Stimulated activated naive B cell treated with anti-CD40 and anti-IgM and Interleukin-4, amounts not matched to agents 10 μg/mL and 1 μg/mL and 100 μg/mL, for 72 hours (primary cell): Measurements from ENCODE around the gene INAFM2.

Source experiments
- ATAC-seq, 2 donors: fragments of 150-1000 bp; cut with Tn5 transposase; replicated peaks; 2 replicates each; pipeline ENCODE4 v1.10.0; 2021; ENCODE audit warnings: moderate library complexity in 1 of 2
- DNase-seq: peaks from one replicate; pipeline ENCODE4 v3.0.0; 2021
- H3K27ac Mint-ChIP-seq: one replicate; pipeline ENCODE4 v1.8.0; 2022; ENCODE audit warnings: mild to moderate bottlenecking, mixed read lengths
- H3K27me3 Mint-ChIP-seq, 2 donors: one replicate each; pipeline ENCODE4 v1.8.0; 2022; ENCODE audit warnings: mixed read lengths in 2 of 2
- H3K36me3 Mint-ChIP-seq, 2 donors: one replicate each; pipeline ENCODE4 v1.8.0; 2022; ENCODE audit warnings: mixed read lengths in 2 of 2, mild to moderate bottlenecking in 1 of 2
- H3K4me1 Mint-ChIP-seq, 2 donors: one replicate each; pipeline ENCODE4 v1.8.0; 2022; ENCODE audit warnings: mixed read lengths in 2 of 2, mild to moderate bottlenecking in 1 of 2
- H3K4me3 Mint-ChIP-seq, 2 donors: one replicate each; pipeline ENCODE4 v1.8.0; 2022; ENCODE audit warnings: mild to moderate bottlenecking in 2 of 2, mixed read lengths in 2 of 2, moderate library complexity in 1 of 2
- H3K9me3 Mint-ChIP-seq, 2 donors: one replicate each; pipeline ENCODE4 v1.8.0; 2022; ENCODE audit warnings: mixed read lengths in 2 of 2, mild to moderate bottlenecking in 1 of 2

INAFM2 gene

DNA sequence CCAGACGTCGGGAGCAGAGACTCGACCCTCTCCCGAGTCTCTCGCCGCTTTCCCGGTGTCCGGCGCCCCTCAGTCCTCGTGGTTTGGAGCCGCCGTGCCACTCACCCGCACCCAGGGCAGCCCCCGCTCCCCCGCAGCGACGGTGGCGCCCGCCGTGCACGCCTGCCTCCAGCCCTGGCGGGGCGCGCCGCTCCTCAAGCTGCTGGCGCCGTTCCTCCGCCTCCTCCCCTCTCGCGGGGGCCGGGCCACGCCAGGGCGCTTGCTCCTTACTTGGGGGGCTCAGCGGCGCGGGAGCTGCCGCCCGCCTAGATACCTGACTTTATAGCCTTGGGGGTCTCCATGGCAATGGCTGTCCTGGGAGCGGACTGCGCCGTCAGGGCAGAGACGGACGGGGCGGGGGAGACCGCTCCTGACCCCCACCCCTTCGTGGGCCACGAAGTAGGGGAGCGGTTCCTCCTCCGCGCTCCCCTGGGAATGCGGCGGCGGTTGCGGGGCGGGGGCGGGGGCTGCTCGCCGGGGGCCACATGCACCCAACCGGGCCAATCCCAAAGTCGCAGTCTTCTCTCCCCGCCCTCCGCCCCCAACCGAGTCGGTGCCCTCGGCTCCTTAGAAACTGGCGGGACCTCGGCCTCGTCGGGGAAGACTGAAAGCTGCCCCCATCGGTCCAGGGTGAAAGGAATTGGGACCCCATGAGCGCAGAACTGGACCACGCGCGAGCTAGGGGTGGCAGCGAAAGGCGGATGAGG, 40.5 kb upstream of the INAFM2 start, which contains the start of gene ANKRD63:
TSS of gene ANKRD63 (minus strand) at position 196 of the 746 bp plus-strand sequence. CDS start 478 bp downstream, outside the sequence.
- peaks cover 2 to 5% of the 10 kb centered on the region in 2 donors for H3K36me3 Mint-ChIP-seq
- peak within 1 kb of the TSS; percentile 81 for H3K27ac Mint-ChIP-seq
- peaks cover 21 to 33% of the 10 kb centered on the region in 2 donors for H3K27me3 Mint-ChIP-seq
- DNase-seq (peak; percentile 29), ATAC-seq (peak; percentile 62 to 67)
- H3K4me1 Mint-ChIP-seq: peaks cover 14 to 31% of the 10 kb centered on the region in 2 donors
- no peaks in the 10 kb centered on the region for H3K9me3 Mint-ChIP-seq
- H3K4me3 Mint-ChIP-seq: peak within 1 kb of the TSS; percentile 79 to 83

DNA sequence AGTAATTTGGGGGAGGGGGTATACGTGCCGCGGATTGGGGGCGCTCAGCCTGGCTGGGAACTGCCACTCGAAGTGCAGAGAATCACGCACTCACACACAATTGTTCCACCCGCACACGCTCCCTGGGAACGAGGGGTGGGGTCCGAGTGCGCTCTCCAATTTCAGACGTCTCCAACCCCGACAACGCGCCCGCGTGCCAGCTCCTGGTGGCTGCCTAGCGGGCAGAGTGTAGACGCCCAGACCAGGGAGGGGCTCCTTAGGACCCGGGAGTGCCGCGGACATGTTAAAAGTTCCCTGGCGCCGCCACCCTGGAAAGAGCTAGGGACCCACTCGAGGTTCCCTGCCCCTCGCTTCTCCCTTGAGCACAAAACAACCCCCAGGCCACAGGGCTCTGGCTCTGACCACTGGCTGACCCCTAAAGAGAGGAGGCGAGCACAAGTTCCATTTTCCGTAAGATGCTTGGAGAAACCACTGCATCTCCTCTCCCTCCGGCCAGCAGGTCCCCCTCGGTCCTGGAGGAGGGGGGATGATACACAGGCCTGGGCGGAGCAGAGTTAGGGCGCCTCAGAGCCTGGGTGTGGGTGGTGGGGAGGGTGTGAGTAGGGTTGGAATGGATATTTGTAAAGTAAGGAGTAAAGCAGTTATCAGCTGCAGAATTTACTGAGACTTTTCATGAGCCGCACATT, 39.7 kb upstream of the INAFM2 start:
- Mint-ChIP-seq H3K9me3 (no peaks in the 10 kb centered on the region), H3K36me3 (peaks cover 4 to 11% of the 10 kb centered on the region in 2 donors), H3K4me1 (peaks cover 13 to 31% of the 10 kb centered on the region in 2 donors), H3K27me3 (peaks cover 14 to 26% of the 10 kb centered on the region in 2 donors), H3K4me3 (peak overlapping the region in 1 of 2 donors; percentile 83), H3K27ac (no peak overlapping the region)
- DNase-seq (no peak), ATAC-seq (no peak)

DNA sequence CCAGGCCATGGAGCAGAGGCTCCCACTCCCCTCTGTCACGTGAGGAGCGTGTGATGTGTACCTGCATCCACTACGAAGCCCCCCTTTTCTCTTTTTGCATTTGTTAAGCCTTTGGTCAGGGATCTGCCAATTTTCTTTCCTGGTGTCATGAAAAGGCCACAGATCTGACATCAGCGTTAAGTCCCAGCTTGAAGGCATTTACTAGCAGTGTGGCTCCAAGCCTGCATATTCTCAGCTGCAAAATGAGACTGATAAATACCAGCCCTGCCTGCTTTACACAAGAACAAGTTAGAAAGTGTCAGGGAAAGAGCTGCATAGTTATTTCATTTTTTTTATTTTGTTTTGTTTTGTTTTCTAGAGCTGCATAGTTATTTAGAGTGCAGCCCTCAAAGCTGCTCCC, 38.3 kb upstream of the INAFM2 start:
- no peak for ATAC-seq
- peaks cover 8 to 23% of the 10 kb centered on the region in 2 donors for H3K36me3 Mint-ChIP-seq
- H3K27me3 Mint-ChIP-seq: peaks cover 11 to 14% of the 10 kb centered on the region in 2 donors
- H3K4me1 Mint-ChIP-seq: peaks cover 13 to 31% of the 10 kb centered on the region in 2 donors
- H3K9me3 Mint-ChIP-seq: no peaks in the 10 kb centered on the region
- H3K27ac Mint-ChIP-seq: no peak overlapping the region
- no peak for DNase-seq
- H3K4me3 Mint-ChIP-seq: no peak overlapping the region

DNA sequence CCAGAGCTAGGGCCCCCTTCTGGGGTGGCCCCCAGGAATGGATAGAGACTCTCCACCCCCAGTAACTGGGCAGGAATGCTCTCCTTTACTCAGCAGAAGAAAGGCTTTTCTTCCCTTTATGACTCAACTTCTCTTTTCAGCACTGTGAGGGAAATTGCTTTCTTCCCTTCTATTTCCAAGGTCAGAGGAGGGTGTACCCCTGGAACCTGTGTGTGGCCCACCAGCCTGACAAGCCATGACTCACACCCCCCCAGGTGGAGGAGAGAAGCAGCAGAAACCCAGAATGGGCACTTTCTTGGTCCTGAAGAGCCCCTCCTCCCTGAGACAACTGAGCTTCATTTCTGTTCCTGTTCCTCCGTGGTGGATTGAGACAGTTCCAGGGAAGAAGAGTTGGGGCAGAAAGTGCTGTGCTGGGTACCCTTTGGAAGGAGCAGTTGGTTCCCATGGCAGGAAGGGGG, 37.9 kb upstream of the INAFM2 start:
- H3K4me3 Mint-ChIP-seq: no peak overlapping the region
- H3K4me1 Mint-ChIP-seq: peaks cover 13 to 31% of the 10 kb centered on the region in 2 donors
- ATAC-seq: peak in 1 of 2 donors; percentile 8
- H3K27ac Mint-ChIP-seq: no peak overlapping the region
- no peaks in the 10 kb centered on the region for H3K9me3 Mint-ChIP-seq
- DNase-seq: no peak
- peaks cover 8 to 25% of the 10 kb centered on the region in 2 donors for H3K36me3 Mint-ChIP-seq
- H3K27me3 Mint-ChIP-seq: peaks cover 6 to 9% of the 10 kb centered on the region in 2 donors

DNA sequence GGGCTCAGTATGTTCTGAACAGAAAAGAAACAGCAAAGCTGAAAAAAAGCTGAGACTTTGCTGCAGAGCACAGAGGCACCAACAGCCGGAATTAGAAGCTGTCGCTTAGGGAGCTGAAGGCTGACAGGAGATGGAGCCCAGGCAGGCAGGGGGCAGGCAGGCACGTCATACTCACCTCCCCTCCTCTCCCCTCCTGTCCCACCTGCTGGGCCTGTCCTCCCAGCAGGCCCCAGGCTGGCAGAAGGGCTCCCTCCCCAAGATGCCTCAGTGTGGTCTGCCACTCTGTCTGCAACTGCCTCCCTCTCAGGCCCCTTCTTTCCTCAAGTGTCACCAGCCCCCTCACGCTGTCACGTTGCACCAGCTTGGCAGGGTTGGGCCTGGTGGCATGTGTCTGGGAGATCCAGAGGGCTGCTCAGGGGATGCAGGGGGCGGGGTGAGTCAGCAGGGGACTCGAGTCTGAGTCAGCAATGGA, 37.4 kb upstream of the INAFM2 start:
- Mint-ChIP-seq H3K27me3 (peaks cover 2 to 4% of the 10 kb centered on the region in 2 donors), H3K4me3 (no peak overlapping the region), H3K9me3 (no peaks in the 10 kb centered on the region), H3K36me3 (peaks cover 8 to 26% of the 10 kb centered on the region in 2 donors), H3K27ac (peak overlapping the region; percentile 28), H3K4me1 (peaks cover 11 to 28% of the 10 kb centered on the region in 2 donors)
- ATAC-seq: no peak
- no peak for DNase-seq

DNA sequence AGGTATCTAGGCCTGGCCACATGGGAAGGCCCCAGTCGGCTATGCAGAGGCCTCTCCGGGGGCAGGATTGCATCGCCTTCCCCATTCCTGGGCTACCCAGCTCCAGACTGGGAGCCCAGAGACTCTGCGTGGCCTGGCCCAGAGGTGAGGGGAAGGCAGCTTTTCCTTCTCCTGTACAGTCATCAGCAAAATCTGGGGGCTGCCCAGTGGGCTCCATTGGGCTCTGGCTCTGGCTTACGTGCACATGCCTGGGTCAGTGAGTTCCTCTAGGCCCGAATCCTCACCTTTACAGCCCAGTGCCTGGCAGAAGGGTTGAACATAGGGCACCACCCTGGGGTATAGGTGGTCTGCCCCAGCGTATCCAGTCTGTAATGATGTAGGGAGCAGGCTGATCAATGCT, 36.7 kb upstream of the INAFM2 start:
- Mint-ChIP-seq H3K27me3 (no peaks in the 10 kb centered on the region), H3K4me3 (no peak overlapping the region), H3K9me3 (no peaks in the 10 kb centered on the region), H3K36me3 (peaks cover 8 to 26% of the 10 kb centered on the region in 2 donors), H3K27ac (no peak overlapping the region), H3K4me1 (peaks cover 11 to 25% of the 10 kb centered on the region in 2 donors)
- DNase-seq (no peak), ATAC-seq (no peak)

DNA sequence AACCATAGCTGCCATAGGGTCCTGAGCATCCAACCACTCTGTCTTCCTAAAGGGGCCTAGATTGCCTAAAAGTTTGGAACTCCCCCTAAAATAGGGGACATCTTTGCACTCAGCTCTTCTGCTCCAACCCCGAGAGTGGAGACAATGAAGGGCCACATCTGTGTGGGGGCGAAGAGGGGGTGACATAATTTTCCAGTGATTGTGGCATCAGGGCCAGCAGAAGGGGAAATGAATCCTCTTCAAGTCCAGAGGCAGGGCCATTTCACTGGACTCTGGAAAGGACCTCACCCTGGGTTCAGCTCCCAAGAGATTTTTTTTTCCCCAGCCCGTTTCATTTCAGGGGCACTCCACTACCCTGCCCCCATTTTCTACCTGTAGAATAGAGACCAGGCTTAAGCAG, 36.0 kb upstream of the INAFM2 start:
- H3K27me3 Mint-ChIP-seq: no peaks in the 10 kb centered on the region
- H3K4me1 Mint-ChIP-seq: peaks cover 11 to 25% of the 10 kb centered on the region in 2 donors
- ATAC-seq (no peak), DNase-seq (no peak)
- H3K4me3 Mint-ChIP-seq: no peak overlapping the region
- no peak overlapping the region for H3K27ac Mint-ChIP-seq
- H3K36me3 Mint-ChIP-seq: peaks cover 8 to 26% of the 10 kb centered on the region in 2 donors
- no peaks in the 10 kb centered on the region for H3K9me3 Mint-ChIP-seq

DNA sequence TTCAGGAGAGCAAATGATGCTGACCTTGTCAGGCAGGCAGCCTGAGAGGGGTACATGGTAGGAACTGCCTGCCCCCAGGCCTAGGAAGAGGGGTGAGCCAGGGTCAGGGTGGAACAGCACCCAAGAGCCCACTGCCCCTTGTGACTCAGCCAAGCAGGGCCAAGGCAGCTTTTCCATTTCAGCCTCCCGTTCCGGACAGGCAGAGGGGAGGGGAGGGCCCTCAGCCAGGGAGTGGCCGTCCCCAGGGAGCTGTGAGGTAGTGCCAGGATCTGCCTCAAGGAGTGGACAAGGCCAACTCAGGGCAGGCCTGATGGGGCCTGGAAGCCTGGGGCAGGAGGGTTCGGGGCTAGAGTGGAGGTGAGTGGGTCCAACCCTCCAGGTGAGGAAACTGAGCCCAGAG, 35.5 kb upstream of the INAFM2 start:
- DNase-seq (no peak), ATAC-seq (no peak)
- no peaks in the 10 kb centered on the region for H3K27me3 Mint-ChIP-seq
- peaks cover 11 to 21% of the 10 kb centered on the region in 2 donors for H3K4me1 Mint-ChIP-seq
- H3K27ac Mint-ChIP-seq: no peak overlapping the region
- H3K9me3 Mint-ChIP-seq: no peaks in the 10 kb centered on the region
- peaks cover 7 to 29% of the 10 kb centered on the region in 2 donors for H3K36me3 Mint-ChIP-seq
- H3K4me3 Mint-ChIP-seq: no peak overlapping the region

DNA sequence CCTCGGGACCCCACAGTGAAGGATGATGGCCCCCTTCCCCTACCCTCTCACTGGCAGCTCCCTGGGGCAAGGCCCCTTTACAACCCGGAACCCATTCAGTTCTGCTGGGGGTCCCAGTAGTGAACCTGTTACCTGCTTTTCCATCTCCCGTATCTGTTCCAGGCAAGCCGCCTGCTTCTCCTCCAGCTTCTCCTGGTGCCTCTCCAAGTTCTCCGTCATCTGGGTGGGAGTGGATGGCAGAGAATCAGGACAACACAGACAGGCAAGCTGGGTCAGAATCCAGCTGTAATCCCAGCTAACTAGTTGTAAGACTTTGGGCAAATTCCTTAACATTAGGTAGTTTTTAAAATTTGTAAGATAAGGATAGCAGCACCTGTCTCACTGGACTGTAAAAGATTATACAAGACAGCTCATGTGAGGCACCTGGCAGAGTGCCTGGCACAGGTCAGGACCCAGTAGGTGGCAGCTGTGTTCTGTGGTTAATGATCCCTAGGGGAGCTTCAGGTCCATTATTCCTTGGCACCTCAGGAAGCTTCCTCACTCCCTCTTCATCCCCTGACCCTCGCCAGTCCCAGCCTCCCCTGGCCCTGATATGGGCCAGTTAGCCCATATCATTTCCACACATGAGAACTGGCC, 34.2 kb upstream of the INAFM2 start:
- Mint-ChIP-seq H3K36me3 (peaks cover 11 to 37% of the 10 kb centered on the region in 2 donors), H3K9me3 (no peaks in the 10 kb centered on the region), H3K27me3 (no peaks in the 10 kb centered on the region), H3K4me1 (peaks cover 6 to 12% of the 10 kb centered on the region in 2 donors), H3K4me3 (no peak overlapping the region), H3K27ac (peak overlapping the region; percentile 7)
- DNase-seq (no peak), ATAC-seq (no peak)

DNA sequence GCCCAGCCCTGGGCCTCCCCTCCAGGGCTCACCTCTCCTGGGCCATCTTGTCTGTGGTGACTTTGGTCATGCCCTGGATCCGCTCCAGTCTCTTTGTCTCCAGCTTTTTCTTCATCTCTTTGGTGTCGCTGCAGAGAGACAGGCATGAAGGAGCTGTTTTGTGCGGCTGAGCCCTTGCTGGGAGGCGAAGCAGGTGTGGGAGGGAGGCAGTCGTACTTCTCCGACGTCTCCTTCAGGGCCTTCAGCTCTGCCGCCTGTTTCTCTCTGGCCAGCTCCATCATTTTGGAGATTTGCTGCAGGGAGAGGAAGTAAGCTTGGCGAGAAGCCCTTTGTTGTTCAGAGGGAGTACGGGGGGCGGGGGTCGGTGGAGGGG, 33.0 kb upstream of the INAFM2 start:
- H3K27me3 Mint-ChIP-seq: no peaks in the 10 kb centered on the region
- H3K36me3 Mint-ChIP-seq: peaks cover 14 to 43% of the 10 kb centered on the region in 2 donors
- no peak overlapping the region for H3K4me3 Mint-ChIP-seq
- ATAC-seq (no peak), DNase-seq (no peak)
- H3K9me3 Mint-ChIP-seq: no peaks in the 10 kb centered on the region
- no peak overlapping the region for H3K27ac Mint-ChIP-seq
- H3K4me1 Mint-ChIP-seq: peaks cover 5 to 6% of the 10 kb centered on the region in 2 donors

DNA sequence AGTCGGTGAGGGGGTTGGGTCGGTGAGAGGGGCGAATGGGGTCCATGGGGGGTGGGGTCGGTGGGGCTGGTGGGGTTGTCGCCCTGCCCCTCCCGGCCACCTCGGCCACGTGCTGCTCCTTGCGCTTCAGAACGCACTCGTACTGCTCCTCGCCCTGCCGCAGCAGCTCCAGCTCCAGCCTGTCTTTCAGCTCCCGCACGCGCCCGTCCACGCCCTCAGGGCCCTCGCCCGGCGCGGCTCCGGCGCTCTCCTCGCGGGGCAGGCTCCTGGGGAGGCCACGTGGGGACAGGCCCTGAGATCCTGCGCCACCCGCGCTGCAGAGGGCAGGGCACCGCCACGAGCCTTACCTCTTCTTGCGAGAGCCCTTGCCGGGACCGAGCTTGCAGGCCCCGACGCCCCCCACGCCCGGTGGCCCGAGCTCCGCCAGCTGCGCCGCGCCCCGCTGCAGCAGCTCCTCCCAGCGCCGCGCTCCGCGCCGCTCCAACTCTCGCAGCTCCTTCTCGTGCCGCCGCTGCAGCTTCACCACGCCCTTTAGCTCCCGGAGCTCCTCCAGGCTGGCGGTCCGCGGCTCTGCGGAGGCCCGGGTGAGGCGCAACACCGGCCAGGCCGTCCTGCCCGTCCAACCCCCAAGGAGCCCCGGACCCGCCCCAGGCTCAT, 32.4 kb upstream of the INAFM2 start:
- peaks cover 14 to 45% of the 10 kb centered on the region in 2 donors for H3K36me3 Mint-ChIP-seq
- no peaks in the 10 kb centered on the region for H3K9me3 Mint-ChIP-seq
- peaks cover 0 to 4% of the 10 kb centered on the region in 2 donors for H3K4me1 Mint-ChIP-seq
- no peaks in the 10 kb centered on the region for H3K27me3 Mint-ChIP-seq
- no peak overlapping the region for H3K4me3 Mint-ChIP-seq
- ATAC-seq (no peak), DNase-seq (no peak)
- no peak overlapping the region for H3K27ac Mint-ChIP-seq

DNA sequence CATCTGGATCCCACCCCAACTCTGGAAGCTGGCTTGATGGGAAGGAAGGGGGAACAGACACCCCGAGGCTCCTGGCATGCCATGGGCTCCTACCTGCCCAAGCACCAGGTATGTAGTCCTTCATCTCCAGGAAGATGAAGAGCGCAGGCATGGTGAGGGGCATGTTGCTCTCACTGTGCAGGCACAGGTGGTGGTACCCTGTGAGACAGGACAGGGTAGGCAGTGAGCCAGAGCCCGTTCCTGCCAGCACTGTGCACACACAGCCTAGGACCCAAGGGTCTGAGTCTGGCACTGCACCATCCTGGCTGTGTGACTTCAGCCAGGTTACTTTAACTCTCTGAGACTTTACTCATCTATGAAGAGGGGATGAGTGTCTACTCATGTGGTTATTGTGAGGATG, 31.2 kb upstream of the INAFM2 start:
- H3K4me3 Mint-ChIP-seq: no peak overlapping the region
- no peaks in the 10 kb centered on the region for H3K9me3 Mint-ChIP-seq
- H3K27me3 Mint-ChIP-seq: no peaks in the 10 kb centered on the region
- peaks cover 17 to 53% of the 10 kb centered on the region in 2 donors for H3K36me3 Mint-ChIP-seq
- H3K27ac Mint-ChIP-seq: no peak overlapping the region
- DNase-seq (no peak), ATAC-seq (no peak)
- peaks cover 0 to 4% of the 10 kb centered on the region in 2 donors for H3K4me1 Mint-ChIP-seq

DNA sequence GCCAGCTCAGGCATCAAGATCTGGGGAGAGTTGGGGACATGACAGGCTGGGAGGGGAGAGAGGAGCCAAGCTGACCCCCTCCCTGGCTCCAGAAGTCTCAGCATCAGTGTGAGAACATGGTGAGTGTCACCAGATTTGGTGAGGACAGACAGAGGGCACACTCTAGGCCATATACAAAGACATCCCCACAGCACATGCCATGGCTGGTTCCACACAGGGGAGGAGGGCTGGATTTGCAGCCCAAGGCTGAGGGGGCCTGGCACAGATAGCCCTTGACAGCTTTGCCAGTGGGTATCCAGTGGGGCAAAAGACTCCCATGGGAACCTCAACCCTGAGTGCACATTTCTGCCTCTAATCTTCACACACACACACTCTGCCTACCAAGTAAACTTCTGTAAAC, 30.5 kb upstream of the INAFM2 start:
- no peaks in the 10 kb centered on the region for H3K27me3 Mint-ChIP-seq

More for the DNA sequence above, 30.5 kb upstream of the INAFM2 start:
- Mint-ChIP-seq H3K27ac (no peak overlapping the region), H3K36me3 (peaks cover 21 to 56% of the 10 kb centered on the region in 2 donors), H3K4me1 (peaks cover 0 to 4% of the 10 kb centered on the region in 2 donors), H3K9me3 (no peaks in the 10 kb centered on the region), H3K4me3 (no peak overlapping the region)
- no peak for ATAC-seq
- DNase-seq: no peak
